Hepatocyte (in vitro differentiated cells): ENCODE data around the gene DOCK2.

Experiments used
- EZH2 ChIP-seq: fragments of 200-600 bp; sonication (generic); IDR thresholded peaks from 2 replicates; pipeline ENCODE4 v1.6.1; 2016; ENCODE audit warnings: antibody characterized with exemption, mild to moderate bottlenecking, borderline replicate concordance
- EZH2phosphoT487 ChIP-seq: fragments of 200-600 bp; sonication (generic); IDR thresholded peaks from one replicate; pipeline ENCODE4 v1.6.1; 2018; ENCODE audit warnings: antibody characterized with exemption, mild to moderate bottlenecking, low read depth, moderate library complexity; ENCODE audit not compliant: unreplicated experiment, severe bottlenecking
- TF ChIP-seq, protein P1 (sequence below): fragments of 200-600 bp; sonication (generic); IDR thresholded peaks from 2 replicates; pipeline ENCODE4 v1.5.1; 2016; ENCODE audit warnings: antibody characterized with exemption, mild to moderate bottlenecking; ENCODE audit not compliant: poor library complexity

DNA sequence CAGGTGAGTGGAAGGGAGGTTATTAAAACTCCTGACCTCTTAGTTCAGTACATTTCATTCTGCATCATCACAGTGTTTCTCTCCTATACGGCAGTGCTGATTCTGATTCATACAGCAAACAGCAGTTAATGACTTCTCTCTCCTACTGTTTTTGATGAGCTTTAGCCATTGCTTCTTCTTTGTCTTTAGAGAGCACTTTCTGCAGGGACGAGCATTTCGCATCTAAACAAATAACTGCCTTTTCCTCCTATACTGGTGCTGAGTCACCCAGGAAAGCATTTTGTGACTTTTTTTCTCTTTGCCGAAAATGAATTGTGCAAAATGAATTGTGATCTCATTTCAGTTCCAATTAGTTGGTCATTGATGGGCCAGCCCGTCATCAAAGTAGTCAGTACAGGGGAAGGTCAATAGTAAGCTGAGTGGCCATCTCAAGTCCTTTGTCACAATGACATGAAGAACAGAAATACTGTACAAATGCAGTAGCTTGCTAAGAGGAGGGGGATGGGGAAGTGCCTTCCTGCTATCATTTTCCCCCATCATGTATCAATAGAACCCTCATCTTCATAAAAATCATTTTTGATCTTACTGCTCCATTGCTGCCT, 244.7 kb downstream of the DOCK2 start:
- TF ChIP-seq, protein P1, sequence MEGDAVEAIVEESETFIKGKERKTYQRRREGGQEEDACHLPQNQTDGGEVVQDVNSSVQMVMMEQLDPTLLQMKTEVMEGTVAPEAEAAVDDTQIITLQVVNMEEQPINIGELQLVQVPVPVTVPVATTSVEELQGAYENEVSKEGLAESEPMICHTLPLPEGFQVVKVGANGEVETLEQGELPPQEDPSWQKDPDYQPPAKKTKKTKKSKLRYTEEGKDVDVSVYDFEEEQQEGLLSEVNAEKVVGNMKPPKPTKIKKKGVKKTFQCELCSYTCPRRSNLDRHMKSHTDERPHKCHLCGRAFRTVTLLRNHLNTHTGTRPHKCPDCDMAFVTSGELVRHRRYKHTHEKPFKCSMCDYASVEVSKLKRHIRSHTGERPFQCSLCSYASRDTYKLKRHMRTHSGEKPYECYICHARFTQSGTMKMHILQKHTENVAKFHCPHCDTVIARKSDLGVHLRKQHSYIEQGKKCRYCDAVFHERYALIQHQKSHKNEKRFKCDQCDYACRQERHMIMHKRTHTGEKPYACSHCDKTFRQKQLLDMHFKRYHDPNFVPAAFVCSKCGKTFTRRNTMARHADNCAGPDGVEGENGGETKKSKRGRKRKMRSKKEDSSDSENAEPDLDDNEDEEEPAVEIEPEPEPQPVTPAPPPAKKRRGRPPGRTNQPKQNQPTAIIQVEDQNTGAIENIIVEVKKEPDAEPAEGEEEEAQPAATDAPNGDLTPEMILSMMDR: no peak
- TF ChIP-seq EZH2: no peak
- TF ChIP-seq EZH2phosphoT487: no peak
